Liver (tissue), 5 donors: Measurements from ENCODE around the gene GUCY1B1. TPM values are rescaled to one million over a fixed set of nuclear protein-coding genes. Genes with fewer than 3 reads are reported as not detected.

Experiments
- polyA plus RNA-seq, 2 donors: library from polyadenylated mRNA; stranded (reverse) in 1 of 2; unstranded in 1 of 2; fragments of 200-250 nt in 1 of 2; fragments of >200 nt in 1 of 2; fragmentation: Nextera tagmentation in 1 of 2; extraction: Ambion mirVana in 1 of 2; gene quantifications; one replicate each; pipeline versions ENCODE4 v1.2.1 to v1.2.3, GENCODE V29; 2013 to 2015
- total RNA-seq, 2 donors: library from RNA; depleted of rRNA; stranded (reverse); fragments of >200 nt; gene quantifications; one replicate each; pipeline ENCODE4 v1.2.3, GENCODE V29; 2014
- TF ChIP-seq, protein P1 (sequence below): fragments of 150-350 bp; IDR thresholded peaks from 2 replicates; pipeline ENCODE4 v1.5.1; 2017; ENCODE audit warnings: improper control_type of control experiment, low read depth, low read length; ENCODE audit not compliant: missing input control
- donor health status: healthy.
- donor health status: healthy.
- donor health status: healthy.

The GUCY1B1 gene
- total and polyA plus RNA-seq, 4 donors: 2.6 to 6.7 (median 3.8) TPM

- TF ChIP-seq, protein P1, sequence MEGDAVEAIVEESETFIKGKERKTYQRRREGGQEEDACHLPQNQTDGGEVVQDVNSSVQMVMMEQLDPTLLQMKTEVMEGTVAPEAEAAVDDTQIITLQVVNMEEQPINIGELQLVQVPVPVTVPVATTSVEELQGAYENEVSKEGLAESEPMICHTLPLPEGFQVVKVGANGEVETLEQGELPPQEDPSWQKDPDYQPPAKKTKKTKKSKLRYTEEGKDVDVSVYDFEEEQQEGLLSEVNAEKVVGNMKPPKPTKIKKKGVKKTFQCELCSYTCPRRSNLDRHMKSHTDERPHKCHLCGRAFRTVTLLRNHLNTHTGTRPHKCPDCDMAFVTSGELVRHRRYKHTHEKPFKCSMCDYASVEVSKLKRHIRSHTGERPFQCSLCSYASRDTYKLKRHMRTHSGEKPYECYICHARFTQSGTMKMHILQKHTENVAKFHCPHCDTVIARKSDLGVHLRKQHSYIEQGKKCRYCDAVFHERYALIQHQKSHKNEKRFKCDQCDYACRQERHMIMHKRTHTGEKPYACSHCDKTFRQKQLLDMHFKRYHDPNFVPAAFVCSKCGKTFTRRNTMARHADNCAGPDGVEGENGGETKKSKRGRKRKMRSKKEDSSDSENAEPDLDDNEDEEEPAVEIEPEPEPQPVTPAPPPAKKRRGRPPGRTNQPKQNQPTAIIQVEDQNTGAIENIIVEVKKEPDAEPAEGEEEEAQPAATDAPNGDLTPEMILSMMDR: no peak
These were observed 97.1 kb downstream of the GUCY1B1 start (continued) for GRCh38 chr4:155855897-155856296.

Other genes with a start within 250 kb of the GUCY1B1 start
- 10 to 100 TPM in 1 of 2 donors, 1 to 10 TPM in 1; 9.7 to 13.5 TPM for gene GUCY1A1, start 92.2 kb upstream of the GUCY1B1 start, total RNA-seq
- 1 to 10 TPM; 2.8 to 5.6 TPM for gene GUCY1A1, start 92.2 kb upstream of the GUCY1B1 start, polyA plus RNA-seq
- gene ASIC5, start 107.3 kb downstream of the GUCY1B1 start, total RNA-seq: not detected
- not detected for gene ASIC5, start 107.3 kb downstream of the GUCY1B1 start, polyA plus RNA-seq
- 100 to 1,000 TPM; 163 to 693 TPM for gene TDO2, start 144.7 kb downstream of the GUCY1B1 start, total RNA-seq
- 1,000 to 10,000 TPM in 1 of 2 donors, 100 to 1,000 TPM in 1; 372 to 1,057 TPM for gene TDO2, start 144.7 kb downstream of the GUCY1B1 start, polyA plus RNA-seq
- gene CTSO, start 194.8 kb downstream of the GUCY1B1 start, total RNA-seq: 10 to 100 TPM; 20.7 to 36.7 TPM
- gene CTSO, start 194.8 kb downstream of the GUCY1B1 start, polyA plus RNA-seq: 10 to 100 TPM; 23.1 to 25.9 TPM